Pancreas (tissue), 10 donors: ENCODE results near the gene OR2T12. TPM values are rescaled to one million over a fixed set of nuclear protein-coding genes. Genes with fewer than 3 reads are reported as not detected.
"Not testable (repeated sequence)": the region's sequence is repeated elsewhere in the genome, so short reads cannot be mapped to it uniquely, and the experiment has no call there.

Experiments used
- ATAC-seq, 4 donors: fragments of 200-7000 bp; cut with Tn5 transposase; one replicate each; pipeline versions ENCODE4 v1.8.0 to v1.9.1; 2020; ENCODE audit warnings: mild to moderate bottlenecking in 4 of 4, moderate library complexity in 4 of 4
- DNase-seq, 6 donors: peaks; one replicate each; pipeline ENCODE4 v3.0.0-alpha.2; 2020
- FAIRE-seq: peaks from 2 replicates; lab custom pipeline; 2012; peaks lifted over from hg19 to GRCh38; lab: Jason Lieb, UNC
- H3K27ac ChIP-seq, 4 donors: fragments of 200-600 bp; sonication (generic); 1 replicate in 3 of 4; 2 replicates in 1 of 4; pipeline versions ENCODE4 v1.5.0 to v1.8.0; 2020
- H3K27me3 ChIP-seq, 4 donors: fragments of 200-600 bp; one replicate each; pipeline ENCODE4 v1.8.0; 2021
- H3K36me3 ChIP-seq, 3 donors: fragments of 200-600 bp; sonication (generic) in 1 of 3; one replicate each; pipeline versions ENCODE4 v1.5.0 to v1.8.0; 2020 to 2021
- H3K4me1 ChIP-seq, 3 donors: fragments of 200-600 bp; one replicate each; pipeline ENCODE4 v1.8.0; 2021
- H3K4me3 ChIP-seq, 4 donors: fragments of 200-600 bp; sonication (generic) in 2 of 4; one replicate each; pipeline versions ENCODE4 v1.5.0 to v1.8.0; 2020 to 2021
- H3K9me3 ChIP-seq, 4 donors: fragments of 200-600 bp; one replicate each; pipeline ENCODE4 v1.8.0; 2021
- CTCF ChIP-seq, 4 donors: fragments of 200-600 bp; sonication (generic) in 3 of 4; IDR thresholded peaks; one replicate each; pipeline versions ENCODE4 v1.5.0 to v1.8.0; 2021; ENCODE audit warnings: antibody characterized with exemption in 4 of 4
- WGBS, 2 donors: extraction: QIAGEN DNeasy Blood & Tissue Kit; methylation state at CpG; one replicate each; pipeline ENCODE4 v1.1.7; 2013; 5-methylcytosine and 5-hydroxymethylcytosine counted together
- intact Hi-C, 3 donors: fragments of 100-400 bp; cut with DNase I; formaldehyde crosslinking; loops; one replicate each; pipeline versions ENCODE4 v1.11.1 to v1.14.2; 2022
- polyA plus RNA-seq, 2 donors: library from polyadenylated mRNA; stranded (reverse); fragments of 200-250 nt; gene quantifications; one replicate each; pipeline ENCODE4 v1.2.3, GENCODE V29; 2013
- total RNA-seq, 6 donors: library from RNA; stranded (reverse); fragmentation: NEBNext Ultra II Directional in 4 of 6; extraction: Animal tissue kit (Norgen Biotek cat#: 25700) in 4 of 6; gene quantifications; one replicate each; pipeline versions ENCODE4 v1.2.1 to v1.2.4, GENCODE V29; 2021 to 2023
- donor health status: healthy with polysubstance abuse.
- donor health status: DM: no; HTN: no; CAD: no; lungs with moderate emphysema.
- donor health status: DM: no; HTN: no; CAD: no.
- donor health status: control.
- donor health status: control.
- donor health status: Bipolar disorder and iron deficiency.
- donor health status: DM: yes; HTN: yes; CAD: no.
- donor health status: DM: no; HTN: no; CAD: no.
- donor health status: DM: no; HTN: no; CAD: no.
- donor health status: DM: yes; HTN: yes; CAD: no.

The OR2T12 gene
- total and polyA plus RNA-seq, 8 donors: not detected

GRCh38 chr1:248306103-248306502 is 2.9 kb upstream of the OR2T12 start:
- TF ChIP-seq CTCF (IDR thresholded peaks at IDR 0.05): no peak
- FAIRE-seq: no peak
- 76 to 82% methylated on average over 19 of the region's 19 CpGs for WGBS, 2 donors

GRCh38 chr1:248305672-248306071 is 2.4 kb upstream of the OR2T12 start:
- H3K4me3 ChIP-seq, H3K9me3 ChIP-seq, H3K4me1 ChIP-seq, ATAC-seq, DNase-seq, H3K27ac ChIP-seq, H3K27me3 ChIP-seq, intact Hi-C loops, FAIRE-seq, H3K36me3 ChIP-seq: not testable (repeated sequence)
- 57 to 69% methylated on average over 9 of the region's 9 CpGs for WGBS, 2 donors

More at GRCh38 chr1:248306103-248306502, 2.9 kb upstream of the OR2T12 start:
- no peaks in the 10 kb centered on the region for H3K9me3 ChIP-seq
- no peaks in the 10 kb centered on the region for H3K4me1 ChIP-seq
- H3K27ac ChIP-seq: no peak overlapping the region
- no peaks in the 10 kb centered on the region for H3K36me3 ChIP-seq
- H3K27me3 ChIP-seq: no peaks in the 10 kb centered on the region
- ATAC-seq (no peak), DNase-seq (peak in 1 of 6 donors; percentile 31)
- intact Hi-C loops: no loop called here
- no peak overlapping the region for H3K4me3 ChIP-seq

- ATAC-seq (no peak), FAIRE-seq (no peak), DNase-seq (no peak)
- intact Hi-C loops: no loop called here
- no peaks in the 10 kb centered on the region for H3K9me3 ChIP-seq
- WGBS, 2 donors: 39 to 47% methylated on average over 6 of the region's 6 CpGs
- no peak overlapping the region for H3K4me3 ChIP-seq
- no peak overlapping the region for H3K27ac ChIP-seq
- TF ChIP-seq CTCF (IDR thresholded peaks at IDR 0.05): no peak
- no peaks in the 10 kb centered on the region for H3K36me3 ChIP-seq
- no peaks in the 10 kb centered on the region for H3K27me3 ChIP-seq
- no peaks in the 10 kb centered on the region for H3K4me1 ChIP-seq
These were observed 14.8 kb downstream of the OR2T12 start for GRCh38 chr1:248288391-248288790.

GRCh38 chr1:248277876-248278275 is 25.3 kb downstream of the OR2T12 start, which contains the start of gene OR2T33:
OR2T33 (minus strand) TSS chr1:248277976; CDS start chr1:248273814, 4,162 bp downstream.
- ATAC-seq (no peak), FAIRE-seq (no peak), DNase-seq (no peak)
- 19 to 32% methylated on average over 1 of the region's 1 CpG for WGBS, 2 donors
- no peaks in the 10 kb centered on the region for H3K36me3 ChIP-seq
- H3K27me3 ChIP-seq: no peaks in the 10 kb centered on the region
- H3K4me3 ChIP-seq: no peak within 1 kb of the TSS
- TF ChIP-seq CTCF (IDR thresholded peaks at IDR 0.05): no peak
- H3K27ac ChIP-seq: no peak within 1 kb of the TSS
- intact Hi-C loops: no loop called here
- H3K9me3 ChIP-seq: no peaks in the 10 kb centered on the region
- H3K4me1 ChIP-seq: no peaks in the 10 kb centered on the region

- H3K36me3 ChIP-seq, H3K4me1 ChIP-seq, intact Hi-C loops, H3K27me3 ChIP-seq, H3K4me3 ChIP-seq, H3K9me3 ChIP-seq, FAIRE-seq, ATAC-seq, H3K27ac ChIP-seq: not testable (repeated sequence)
- DNase-seq: peak in 1 of 6 donors; percentile 22
- WGBS, 2 donors: 69 to 80% methylated on average over 5 to 11 of the region's 16 CpGs
These were observed 30.0 kb downstream of the OR2T12 start for GRCh38 chr1:248273225-248273624.

- Histone ChIP-seq H3K36me3 (no peaks in the 10 kb centered on the region), H3K9me3 (no peaks in the 10 kb centered on the region), H3K4me3 (no peak overlapping the region), H3K4me1 (no peaks in the 10 kb centered on the region), H3K27me3 (peaks cover 0 to 3% (median 0%) of the 10 kb centered on the region in 4 donors), H3K27ac (no peak overlapping the region)
- FAIRE-seq (no peak), DNase-seq (no peak), ATAC-seq (no peak)
- 58 to 64% methylated on average over 4 of the region's 4 CpGs for WGBS, 2 donors
- no peak for TF ChIP-seq CTCF (IDR thresholded peaks at IDR 0.05)
- intact Hi-C loops: no loop called here
These were observed 35.0 kb downstream of the OR2T12 start for GRCh38 chr1:248268178-248268577.

- ATAC-seq, intact Hi-C loops: not testable (repeated sequence)
- WGBS, 2 donors: 45 to 65% methylated on average over 1 of the region's 1 CpG
These were observed 43.9 kb downstream of the OR2T12 start for GRCh38 chr1:248259309-248259708.

More at GRCh38 chr1:248259309-248259708, 43.9 kb downstream of the OR2T12 start:
- DNase-seq, H3K4me1 ChIP-seq, H3K36me3 ChIP-seq, H3K9me3 ChIP-seq, H3K4me3 ChIP-seq, FAIRE-seq, H3K27me3 ChIP-seq, H3K27ac ChIP-seq: not testable (repeated sequence)
